ENCODE measurements around the gene RAD51D. TPM values are rescaled to one million over a fixed set of nuclear protein-coding genes. Genes with fewer than 3 reads are reported as not detected.

Gene RAD51D
- total RNA-seq, 1 experiment from 2014 or later: 18.8 TPM

- H3K9me3 ChIP-seq: no peaks in the 10 kb centered on the region
- H3K36me3 ChIP-seq: no peaks in the 10 kb centered on the region
- DNase-seq: no peak
- H3K4me3 ChIP-seq: no peak overlapping the region
- no peaks in the 10 kb centered on the region for H3K27me3 ChIP-seq
Measured at GRCh38 chr17:35086164-35086563, 33.5 kb downstream of the RAD51D start.

GRCh38 chr17:35084987-35085386, 34.7 kb downstream of the RAD51D start:
- Histone ChIP-seq H3K27me3 (no peaks in the 10 kb centered on the region), H3K4me3 (no peak overlapping the region), H3K36me3 (no peaks in the 10 kb centered on the region), H3K9me3 (no peaks in the 10 kb centered on the region)
- peak; percentile 55 for DNase-seq

GRCh38 chr17:35083071-35083470, 36.6 kb downstream of the RAD51D start:
- DNase-seq: no peak
- H3K9me3 ChIP-seq: no peaks in the 10 kb centered on the region
- H3K36me3 ChIP-seq: no peaks in the 10 kb centered on the region
- no peak overlapping the region for H3K4me3 ChIP-seq
- H3K27me3 ChIP-seq: no peaks in the 10 kb centered on the region

DNA sequence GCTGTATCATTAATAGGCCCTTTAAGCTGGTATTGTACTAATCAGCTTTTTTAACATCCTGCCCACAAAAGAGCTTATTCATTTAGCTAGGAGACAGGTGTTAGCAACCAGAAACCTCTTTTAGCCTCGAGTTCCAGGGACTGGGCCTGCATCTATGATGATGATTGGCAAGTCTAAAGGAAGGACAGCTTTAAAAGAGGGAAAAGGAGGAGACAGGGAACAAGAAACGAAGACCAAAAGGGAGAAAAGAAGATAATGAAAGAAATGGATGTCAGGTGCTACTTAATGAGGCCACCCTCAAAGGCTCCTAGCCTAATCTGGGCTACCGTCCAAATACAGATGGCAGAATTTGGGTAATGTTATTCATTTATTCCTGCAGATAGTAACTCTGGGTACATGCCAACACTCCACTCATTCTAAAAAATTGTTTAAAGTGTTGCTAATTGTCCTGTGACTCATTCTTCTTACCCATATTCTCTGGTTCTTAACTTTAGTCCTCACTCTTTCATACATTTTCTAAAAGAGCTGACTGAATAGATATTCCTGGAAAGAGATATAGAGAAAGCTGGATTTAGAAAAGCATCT, 37.5 kb downstream of the RAD51D start:
- H3K9me3 ChIP-seq: no peaks in the 10 kb centered on the region
- no peaks in the 10 kb centered on the region for H3K27me3 ChIP-seq
- no peaks in the 10 kb centered on the region for H3K36me3 ChIP-seq
- peak; percentile 20 for DNase-seq
- no peak overlapping the region for H3K4me3 ChIP-seq

- Histone ChIP-seq H3K36me3 (no peaks in the 10 kb centered on the region), H3K4me3 (no peak overlapping the region), H3K9me3 (no peaks in the 10 kb centered on the region), H3K27me3 (no peaks in the 10 kb centered on the region)
- DNase-seq: no peak
Measured at GRCh38 chr17:35081638-35082037, 38.0 kb downstream of the RAD51D start.

GRCh38 chr17:35080536-35080935, 39.1 kb downstream of the RAD51D start:
- no peak for DNase-seq
- Histone ChIP-seq H3K4me3 (no peak overlapping the region), H3K27me3 (no peaks in the 10 kb centered on the region), H3K36me3 (no peaks in the 10 kb centered on the region), H3K9me3 (no peaks in the 10 kb centered on the region)

GRCh38 chr17:35079547-35080423, 39.9 kb downstream of the RAD51D start:
- H3K9me3 ChIP-seq: no peaks in the 10 kb centered on the region
- no peak for DNase-seq
- H3K36me3 ChIP-seq: no peaks in the 10 kb centered on the region
- H3K4me3 ChIP-seq: no peak overlapping the region
- no peaks in the 10 kb centered on the region for H3K27me3 ChIP-seq

DNA sequence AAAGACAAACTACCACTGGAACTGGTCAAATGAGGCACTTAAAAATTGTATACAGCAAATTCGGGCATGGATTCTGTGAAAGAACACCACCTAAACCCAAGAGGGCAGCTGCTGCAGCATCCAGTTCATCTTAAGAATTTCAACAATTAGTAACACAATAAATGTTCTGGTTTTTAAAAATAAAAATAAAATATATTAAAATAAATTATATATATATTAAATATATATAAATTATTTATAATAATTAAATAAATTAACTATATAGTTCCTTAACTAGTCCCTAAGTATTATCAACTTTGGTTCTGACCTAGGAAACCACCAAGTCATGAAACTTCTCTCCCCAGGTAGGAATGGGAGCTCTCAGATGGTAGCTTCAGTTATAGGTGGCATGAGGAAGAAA, 42.8 kb downstream of the RAD51D start:
- no peaks in the 10 kb centered on the region for H3K36me3 ChIP-seq
- DNase-seq: no peak
- H3K9me3 ChIP-seq: no peaks in the 10 kb centered on the region
- no peak overlapping the region for H3K4me3 ChIP-seq
- no peaks in the 10 kb centered on the region for H3K27me3 ChIP-seq

GRCh38 chr17:35074711-35075707, 44.7 kb downstream of the RAD51D start:
- H3K4me3 ChIP-seq: no peak overlapping the region; the same call in 1 of the 2 replicates
- H3K9me3 ChIP-seq: no peaks in the 10 kb centered on the region

DNA sequence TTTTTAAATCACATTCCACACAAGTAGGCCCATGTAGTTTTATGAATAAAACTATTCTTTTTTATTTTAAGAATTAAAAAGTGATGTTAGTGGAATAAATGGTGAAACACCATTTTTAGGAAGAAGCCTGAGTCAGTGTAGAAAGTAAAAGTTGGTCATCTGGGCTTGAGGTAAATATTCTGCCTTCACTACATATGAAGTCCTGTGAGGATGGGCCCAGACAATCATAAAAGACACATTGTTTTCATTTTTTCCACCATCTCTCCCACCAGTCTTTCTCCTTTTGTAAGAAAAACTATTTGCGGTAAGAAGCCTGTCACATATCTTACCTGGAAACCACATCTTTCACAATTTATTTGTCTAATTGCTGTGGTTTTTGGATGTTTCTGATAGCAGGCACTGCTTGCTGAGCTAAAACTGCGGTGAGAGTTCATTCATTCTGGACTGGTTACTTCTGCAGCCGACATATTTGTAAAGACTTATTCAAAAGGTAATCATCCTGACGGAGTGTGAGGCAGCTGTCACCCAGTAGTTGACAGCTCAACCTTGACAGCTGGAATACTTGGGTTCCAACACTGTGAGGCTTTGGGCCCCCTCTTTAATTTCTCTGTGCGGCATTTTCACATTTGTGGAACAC, 45.6 kb downstream of the RAD51D start:
- H3K27me3 ChIP-seq: no peaks in the 10 kb centered on the region
- no peaks in the 10 kb centered on the region for H3K36me3 ChIP-seq
- no peak overlapping the region for H3K4me3 ChIP-seq
- no peaks in the 10 kb centered on the region for H3K9me3 ChIP-seq
- DNase-seq: no peak

More at GRCh38 chr17:35074711-35075707, 44.7 kb downstream of the RAD51D start:
- Histone ChIP-seq H3K36me3 (no peaks in the 10 kb centered on the region), H3K27me3 (no peaks in the 10 kb centered on the region)
- no peak for DNase-seq

DNA sequence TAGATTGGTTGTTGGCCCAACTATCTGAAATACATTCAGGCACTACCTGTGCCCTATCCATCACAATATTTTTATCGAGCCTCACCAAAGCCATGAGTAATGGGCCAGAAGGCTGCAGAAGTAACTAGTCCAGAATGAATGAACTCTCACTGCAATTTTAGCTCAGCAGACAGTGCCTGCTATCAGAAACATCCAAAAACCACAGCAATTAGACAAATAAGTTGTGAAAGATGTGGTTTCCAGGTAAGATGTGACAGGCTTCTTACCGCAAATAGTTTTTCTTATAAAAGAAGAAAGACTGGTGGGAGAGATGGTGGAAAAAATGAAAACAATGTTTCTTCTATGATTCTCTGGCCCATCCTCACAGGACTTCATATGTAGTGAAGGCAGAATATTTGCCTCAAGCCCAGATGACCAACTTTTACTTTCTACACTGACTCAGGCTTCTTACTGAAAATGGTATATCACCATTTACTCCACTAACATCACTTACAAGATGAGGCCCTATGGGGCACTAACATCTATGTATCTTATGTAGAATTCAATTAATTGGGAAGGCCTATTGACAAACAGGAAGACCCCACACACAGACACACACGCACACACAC, 46.4 kb downstream of the RAD51D start:
- H3K36me3 ChIP-seq: no peaks in the 10 kb centered on the region; the same call in 1 of the 2 replicates
- H3K9me3 ChIP-seq: no peaks in the 10 kb centered on the region
- no peak overlapping the region for H3K4me3 ChIP-seq
- DNase-seq: no peak
- no peaks in the 10 kb centered on the region for H3K27me3 ChIP-seq

DNA sequence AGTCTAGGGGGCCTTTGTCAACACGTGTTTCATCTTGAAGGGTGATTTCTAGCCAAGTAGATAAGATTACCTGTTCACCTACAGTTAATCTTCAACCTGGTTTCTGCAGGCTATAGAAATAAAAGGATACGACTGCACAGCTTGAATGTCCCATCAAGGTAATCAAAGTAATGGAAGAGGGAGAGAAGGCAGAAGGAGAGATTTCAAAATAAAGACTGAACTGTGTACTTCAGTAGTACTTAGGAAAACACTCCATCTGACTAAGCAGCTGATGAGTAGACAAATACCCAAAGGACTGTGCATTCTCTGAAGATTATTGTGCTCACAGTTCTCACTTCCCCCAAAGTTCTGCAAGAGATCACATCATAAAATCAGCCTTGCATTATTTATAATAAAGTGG, 50.3 kb downstream of the RAD51D start:
- no peak for DNase-seq
- Histone ChIP-seq H3K4me3 (no peak overlapping the region), H3K9me3 (no peaks in the 10 kb centered on the region), H3K36me3 (no peaks in the 10 kb centered on the region; the same call in 1 of the 2 replicates), H3K27me3 (no peaks in the 10 kb centered on the region)

GRCh38 chr17:35068249-35068648, 51.4 kb downstream of the RAD51D start:
- Histone ChIP-seq H3K9me3 (no peaks in the 10 kb centered on the region), H3K36me3 (no peaks in the 10 kb centered on the region; the same call in 1 of the 2 replicates), H3K27me3 (no peaks in the 10 kb centered on the region), H3K4me3 (no peak overlapping the region)
- DNase-seq: no peak

DNA sequence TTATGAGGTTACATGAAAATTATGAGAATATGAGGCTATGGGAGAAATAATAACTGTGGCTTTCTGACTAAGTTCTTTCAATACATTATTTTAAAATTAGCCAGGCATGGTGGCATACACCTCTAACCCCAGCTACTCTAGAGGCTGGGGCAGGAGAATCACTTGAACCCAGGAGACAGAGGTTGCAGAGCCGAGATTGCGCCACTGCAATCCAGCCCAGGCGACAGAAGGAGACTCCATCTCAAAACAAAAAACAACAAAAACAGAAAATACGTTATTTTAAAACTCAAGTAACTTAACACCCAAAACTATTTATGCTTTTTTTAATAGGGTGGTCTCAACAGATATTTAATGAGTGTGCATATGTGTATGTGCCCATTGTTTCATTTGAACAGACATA, 53.8 kb downstream of the RAD51D start:
- no peaks in the 10 kb centered on the region for H3K27me3 ChIP-seq
- no peak for DNase-seq
- no peak overlapping the region for H3K4me3 ChIP-seq
- peaks cover 7% of the 10 kb centered on the region for H3K36me3 ChIP-seq
- no peaks in the 10 kb centered on the region for H3K9me3 ChIP-seq

- no peaks in the 10 kb centered on the region for H3K27me3 ChIP-seq
- no peak overlapping the region for H3K4me3 ChIP-seq
- H3K36me3 ChIP-seq: peaks cover 7% of the 10 kb centered on the region
- no peaks in the 10 kb centered on the region for H3K9me3 ChIP-seq
- no peak for DNase-seq
Measured at GRCh38 chr17:35064516-35065215, 55.0 kb downstream of the RAD51D start.

All from MG63 (cell line).